ENCODE data around the gene MRPL57.
"Not testable (repeated sequence)": the region's sequence is repeated elsewhere in the genome, so short reads cannot be mapped to it uniquely, and the experiment has no call there.

The MRPL57 gene

GRCh38 chr13:21176215-21176981 lies at the start of gene MRPL57, which contains the start of gene SKA3:
TSS of gene MRPL57 (plus strand) at chr13:21176658. CDS start at chr13:21176917, 259 bp downstream.
TSS of gene SKA3 (minus strand) at chr13:21176552. CDS start at chr13:21176477, 75 bp downstream.
- in situ Hi-C loops (cut with MboI; ENCODE audit: low sequenced_read_pairs) = loop anchor here (25.0 kb wide), 1 partner anchor 239 kb away; no protein-coding TSS in a partner anchor

- in situ Hi-C loops (cut with MboI; ENCODE audit: low sequenced_read_pairs) = no loop called here
Observed at GRCh38 chr13:21130116-21130515, 46.3 kb upstream of the MRPL57 start.

GRCh38 chr13:21133077-21133476 lies 43.4 kb upstream of the MRPL57 start:
- in situ Hi-C loops (cut with MboI; ENCODE audit: low sequenced_read_pairs) = no loop called here

GRCh38 chr13:21134475-21134874 lies 42.0 kb upstream of the MRPL57 start:
- in situ Hi-C loops (cut with MboI; ENCODE audit: low sequenced_read_pairs) = no loop called here

- in situ Hi-C loops (cut with MboI; ENCODE audit: low sequenced_read_pairs) = not testable (repeated sequence)
Observed at GRCh38 chr13:21135833-21136232, 40.6 kb upstream of the MRPL57 start.

- in situ Hi-C loops (cut with MboI; ENCODE audit: low sequenced_read_pairs) = no loop called here
Observed at GRCh38 chr13:21137696-21138095, 38.8 kb upstream of the MRPL57 start.

- in situ Hi-C loops (cut with MboI; ENCODE audit: low sequenced_read_pairs) = no loop called here
Observed at GRCh38 chr13:21138561-21138960, 37.9 kb upstream of the MRPL57 start.

GRCh38 chr13:21139374-21139773 lies 37.1 kb upstream of the MRPL57 start:
- in situ Hi-C loops (cut with MboI; ENCODE audit: low sequenced_read_pairs) = no loop called here

GRCh38 chr13:21142766-21143165 lies 33.7 kb upstream of the MRPL57 start:
- in situ Hi-C loops (cut with MboI; ENCODE audit: low sequenced_read_pairs) = no loop called here

GRCh38 chr13:21147827-21148226 lies 28.6 kb upstream of the MRPL57 start:
- in situ Hi-C loops (cut with MboI; ENCODE audit: low sequenced_read_pairs) = no loop called here

GRCh38 chr13:21148557-21149258 lies 27.8 kb upstream of the MRPL57 start:
- in situ Hi-C loops (cut with MboI; ENCODE audit: low sequenced_read_pairs) = no loop called here

- in situ Hi-C loops (cut with MboI; ENCODE audit: low sequenced_read_pairs) = no loop called here
Observed at GRCh38 chr13:21149568-21149967, 26.9 kb upstream of the MRPL57 start.

- in situ Hi-C loops (cut with MboI; ENCODE audit: low sequenced_read_pairs) = no loop called here
Observed at GRCh38 chr13:21150013-21150412, 26.4 kb upstream of the MRPL57 start.

GRCh38 chr13:21152251-21152899 lies 24.1 kb upstream of the MRPL57 start:
- in situ Hi-C loops (cut with MboI; ENCODE audit: low sequenced_read_pairs) = no loop called here

- in situ Hi-C loops (cut with MboI; ENCODE audit: low sequenced_read_pairs) = no loop called here
Observed at GRCh38 chr13:21164631-21165030, 11.8 kb upstream of the MRPL57 start.

- in situ Hi-C loops (cut with MboI; ENCODE audit: low sequenced_read_pairs) = not testable (repeated sequence)
Observed at GRCh38 chr13:21165606-21166005, 10.9 kb upstream of the MRPL57 start.

- in situ Hi-C loops (cut with MboI; ENCODE audit: low sequenced_read_pairs) = no loop called here
Observed at GRCh38 chr13:21171420-21171819, 5.0 kb upstream of the MRPL57 start.

GRCh38 chr13:21173767-21174166 lies 2.7 kb upstream of the MRPL57 start:
- in situ Hi-C loops (cut with MboI; ENCODE audit: low sequenced_read_pairs) = not testable (repeated sequence)

- in situ Hi-C loops (cut with MboI; ENCODE audit: low sequenced_read_pairs) = loop anchor here (25.0 kb wide), 1 partner anchor 238 kb away; no protein-coding TSS in a partner anchor
Observed at GRCh38 chr13:21175656-21176214, 723 bp upstream of the MRPL57 start.

GRCh38 chr13:21176982-21177284 lies 475 bp downstream of the MRPL57 start:
- in situ Hi-C loops (cut with MboI; ENCODE audit: low sequenced_read_pairs) = loop anchor here (25.0 kb wide), 1 partner anchor 240 kb away; no protein-coding TSS in a partner anchor

GRCh38 chr13:21181671-21182070 lies 5.2 kb downstream of the MRPL57 start:
- in situ Hi-C loops (cut with MboI; ENCODE audit: low sequenced_read_pairs) = loop anchor here (25.0 kb wide), 1 partner anchor 244 kb away; no protein-coding TSS in a partner anchor
